ENCODE results near the gene SIN3A.

- TF ChIP-seq POLR2A (IDR thresholded peaks at IDR 0.05) (no peak), POLR2AphosphoS5 (IDR thresholded peaks at IDR 0.05) (no peak)
- TF ChIP-seq, protein P1, sequence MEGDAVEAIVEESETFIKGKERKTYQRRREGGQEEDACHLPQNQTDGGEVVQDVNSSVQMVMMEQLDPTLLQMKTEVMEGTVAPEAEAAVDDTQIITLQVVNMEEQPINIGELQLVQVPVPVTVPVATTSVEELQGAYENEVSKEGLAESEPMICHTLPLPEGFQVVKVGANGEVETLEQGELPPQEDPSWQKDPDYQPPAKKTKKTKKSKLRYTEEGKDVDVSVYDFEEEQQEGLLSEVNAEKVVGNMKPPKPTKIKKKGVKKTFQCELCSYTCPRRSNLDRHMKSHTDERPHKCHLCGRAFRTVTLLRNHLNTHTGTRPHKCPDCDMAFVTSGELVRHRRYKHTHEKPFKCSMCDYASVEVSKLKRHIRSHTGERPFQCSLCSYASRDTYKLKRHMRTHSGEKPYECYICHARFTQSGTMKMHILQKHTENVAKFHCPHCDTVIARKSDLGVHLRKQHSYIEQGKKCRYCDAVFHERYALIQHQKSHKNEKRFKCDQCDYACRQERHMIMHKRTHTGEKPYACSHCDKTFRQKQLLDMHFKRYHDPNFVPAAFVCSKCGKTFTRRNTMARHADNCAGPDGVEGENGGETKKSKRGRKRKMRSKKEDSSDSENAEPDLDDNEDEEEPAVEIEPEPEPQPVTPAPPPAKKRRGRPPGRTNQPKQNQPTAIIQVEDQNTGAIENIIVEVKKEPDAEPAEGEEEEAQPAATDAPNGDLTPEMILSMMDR (IDR thresholded peaks at IDR 0.05): no peak
These were observed 100.7 kb downstream of the SIN3A start for GRCh38 chr15:75350601-75351361.

Data from stomach (tissue), 4 donors.